ENCODE measurements around the gene BAZ1B. TPM values are rescaled to one million over a fixed set of nuclear protein-coding genes. Genes with fewer than 3 reads are reported as not detected.
"Not testable (repeated sequence)": the region's sequence is repeated elsewhere in the genome, so short reads cannot be mapped to it uniquely, and the experiment has no call there.

Gene BAZ1B
- total RNA-seq, 2 experiments from 2014 or later = 90.5 to 93.0 TPM

DNA sequence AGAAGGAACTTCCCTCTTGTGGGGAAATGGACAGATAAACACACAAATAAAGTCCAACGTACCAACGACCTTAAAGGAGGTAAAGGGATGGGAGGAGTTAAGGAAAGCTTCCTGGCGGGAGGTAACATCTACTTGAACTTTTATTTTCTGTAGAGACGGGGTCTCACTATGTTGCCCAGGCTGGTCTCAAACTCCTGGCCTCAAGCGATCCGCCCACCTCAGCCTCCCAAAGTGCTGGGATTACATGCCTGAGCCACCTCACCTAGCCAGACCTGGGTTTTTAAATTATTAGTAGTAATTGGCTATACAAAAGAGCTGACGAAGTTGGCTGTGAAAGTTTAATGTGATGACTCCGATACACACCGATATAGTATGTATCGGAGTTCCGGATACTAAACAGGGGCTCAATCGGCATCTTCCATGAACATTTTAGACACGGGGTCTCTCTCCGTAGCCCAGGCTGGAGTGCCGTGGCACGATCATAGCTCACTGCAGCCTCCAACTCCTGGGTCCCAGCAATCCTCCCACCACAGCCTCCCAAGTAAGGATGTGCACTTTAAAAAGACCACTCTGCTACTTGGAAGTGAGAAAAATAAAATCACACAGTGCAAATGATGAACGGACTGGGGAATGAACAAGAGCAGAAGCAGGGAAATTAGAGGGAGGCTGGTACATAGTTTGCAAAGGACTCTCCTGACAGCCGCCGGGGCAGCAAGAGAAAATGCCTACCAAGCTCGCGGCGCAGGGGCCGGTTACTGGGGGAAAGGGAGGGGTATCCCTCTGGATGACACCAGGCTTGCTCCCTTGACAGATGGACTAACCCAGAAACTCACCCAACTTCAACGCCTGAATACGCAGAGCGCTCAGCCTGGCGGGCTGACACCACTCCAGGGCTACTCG, 34.4 kb upstream of the BAZ1B start:
- ATAC-seq (ENCODE audit: low read depth) (no peak), DNase-seq (no peak)
- Mint-ChIP-seq H3K27ac (peak overlapping the region; percentile 86), H3K9me3 (no peaks in the 10 kb centered on the region), H3K27me3 (no peaks in the 10 kb centered on the region), H3K4me3 (peak overlapping the region; percentile 89), H3K36me3 (peaks cover 13% of the 10 kb centered on the region), H3K4me1 (peaks cover 31% of the 10 kb centered on the region)
- POLR2A ChIA-PET = interaction anchor here (0.5 to 4.8 kb wide), 10 partner anchors 9 to 449 kb away, joined by 3 to 30 read pairs (median 7); partner anchors contain the start of genes ABHD11, BAZ1B and TBL2

DNA sequence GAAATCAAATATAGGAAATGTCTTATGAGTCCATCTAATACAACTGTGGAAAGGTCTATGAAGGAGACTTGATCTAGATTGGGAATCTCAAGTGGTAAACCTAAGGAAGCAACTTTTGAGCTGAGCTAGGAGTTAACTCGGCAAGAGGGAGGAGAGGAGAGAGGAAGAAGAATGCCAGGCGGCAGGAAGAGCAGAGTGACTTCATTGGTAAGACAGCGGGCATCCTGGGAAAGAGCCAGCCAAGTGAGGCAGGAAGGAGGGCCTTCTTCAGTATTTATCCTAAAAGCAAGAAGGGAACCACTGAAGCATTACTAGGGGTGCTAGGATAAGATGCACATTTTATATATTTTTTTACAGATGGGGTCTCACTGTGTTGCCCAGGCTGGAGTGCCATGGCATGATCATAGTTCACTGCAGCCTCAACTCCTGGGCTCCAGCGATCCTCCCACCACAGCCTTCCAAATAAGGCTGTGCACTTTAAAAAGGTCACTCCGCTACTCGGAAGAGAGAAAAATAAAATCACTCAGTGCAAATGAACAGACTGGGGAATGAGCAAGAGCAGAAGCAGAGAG, 33.4 kb upstream of the BAZ1B start:
- H3K4me3 Mint-ChIP-seq = peak overlapping the region; percentile 89
- H3K4me1 Mint-ChIP-seq = peaks cover 34% of the 10 kb centered on the region

GRCh38 chr7:73550093-73550492, 28.0 kb upstream of the BAZ1B start:
- H3K9me3 Mint-ChIP-seq; DNase-seq; POLR2A ChIA-PET; H3K4me3 Mint-ChIP-seq; H3K27me3 Mint-ChIP-seq; H3K27ac Mint-ChIP-seq; ATAC-seq (ENCODE audit: low read depth): not testable (repeated sequence)
- Mint-ChIP-seq H3K36me3 (peaks cover 31% of the 10 kb centered on the region), H3K4me1 (peaks cover 22% of the 10 kb centered on the region)

More for the DNA sequence above, 33.4 kb upstream of the BAZ1B start:
- H3K27ac Mint-ChIP-seq = peak overlapping the region; percentile 86
- POLR2A ChIA-PET = interaction anchor here (0.5 to 4.7 kb wide), 5 partner anchors 12 to 33 kb away, joined by 3 to 30 read pairs (median 16); partner anchors contain the start of gene BAZ1B
- peaks cover 20% of the 10 kb centered on the region for H3K36me3 Mint-ChIP-seq
- no peaks in the 10 kb centered on the region for H3K27me3 Mint-ChIP-seq
- H3K9me3 Mint-ChIP-seq = no peaks in the 10 kb centered on the region
- no peak for ATAC-seq (ENCODE audit: low read depth)
- DNase-seq = no peak

GRCh38 chr7:73549176-73549575, 27.1 kb upstream of the BAZ1B start:
- Mint-ChIP-seq H3K27me3 (no peaks in the 10 kb centered on the region), H3K36me3 (peaks cover 31% of the 10 kb centered on the region), H3K27ac (peak overlapping the region; percentile 36), H3K9me3 (no peaks in the 10 kb centered on the region), H3K4me1 (peaks cover 15% of the 10 kb centered on the region), H3K4me3 (no peak overlapping the region)
- DNase-seq (no peak), ATAC-seq (ENCODE audit: low read depth) (no peak)
- POLR2A ChIA-PET = interaction anchor here (1.0 kb wide), 1 partner anchor 30 kb away, joined by 3 read pairs; no protein-coding TSS in a partner anchor

GRCh38 chr7:73547841-73548240, 25.7 kb upstream of the BAZ1B start:
- ATAC-seq (ENCODE audit: low read depth) (no peak), DNase-seq (no peak)
- no peaks in the 10 kb centered on the region for H3K9me3 Mint-ChIP-seq
- H3K4me1 Mint-ChIP-seq = peaks cover 13% of the 10 kb centered on the region
- POLR2A ChIA-PET = interaction anchor here (1.0 to 1.8 kb wide), 3 partner anchors 9 to 25 kb away, joined by 4 to 7 read pairs (median 4); partner anchors contain the start of genes BAZ1B and BCL7B
- H3K36me3 Mint-ChIP-seq = peaks cover 29% of the 10 kb centered on the region
- H3K27ac Mint-ChIP-seq = no peak overlapping the region
- H3K27me3 Mint-ChIP-seq = no peaks in the 10 kb centered on the region
- no peak overlapping the region for H3K4me3 Mint-ChIP-seq

DNA sequence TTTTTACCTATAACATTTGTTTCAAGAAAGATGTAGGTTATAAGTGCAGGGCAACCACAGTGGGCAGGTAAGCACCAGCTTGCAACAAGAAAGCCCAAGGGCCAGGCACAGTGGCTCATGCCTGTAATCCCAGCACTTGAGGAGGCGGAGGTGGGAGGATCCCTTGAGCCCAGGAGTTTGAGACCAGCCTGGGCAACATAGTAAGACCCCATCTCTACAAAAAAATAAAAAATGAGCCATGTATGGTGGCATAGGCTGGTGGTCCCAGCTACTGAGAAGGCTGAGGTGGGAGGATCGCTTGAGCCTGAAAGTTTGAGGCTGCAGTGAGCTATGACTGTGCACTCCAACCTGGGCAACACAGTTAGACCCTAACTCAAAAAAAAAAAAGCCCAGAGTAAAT, 22.6 kb upstream of the BAZ1B start:
- Mint-ChIP-seq H3K36me3 (peaks cover 26% of the 10 kb centered on the region), H3K27me3 (no peaks in the 10 kb centered on the region), H3K9me3 (no peaks in the 10 kb centered on the region), H3K27ac (no peak overlapping the region), H3K4me3 (no peak overlapping the region), H3K4me1 (peaks cover 13% of the 10 kb centered on the region)
- POLR2A ChIA-PET = no interaction called here
- ATAC-seq (ENCODE audit: low read depth) (no peak), DNase-seq (no peak)

GRCh38 chr7:73541722-73542121, 19.6 kb upstream of the BAZ1B start:
- no peaks in the 10 kb centered on the region for H3K27me3 Mint-ChIP-seq
- peaks cover 7% of the 10 kb centered on the region for H3K4me1 Mint-ChIP-seq
- no peaks in the 10 kb centered on the region for H3K9me3 Mint-ChIP-seq
- H3K4me3 Mint-ChIP-seq = no peak overlapping the region
- no peak overlapping the region for H3K27ac Mint-ChIP-seq
- H3K36me3 Mint-ChIP-seq = peaks cover 27% of the 10 kb centered on the region
- POLR2A ChIA-PET = no interaction called here
- ATAC-seq (ENCODE audit: low read depth) = no peak
- no peak for DNase-seq

DNA sequence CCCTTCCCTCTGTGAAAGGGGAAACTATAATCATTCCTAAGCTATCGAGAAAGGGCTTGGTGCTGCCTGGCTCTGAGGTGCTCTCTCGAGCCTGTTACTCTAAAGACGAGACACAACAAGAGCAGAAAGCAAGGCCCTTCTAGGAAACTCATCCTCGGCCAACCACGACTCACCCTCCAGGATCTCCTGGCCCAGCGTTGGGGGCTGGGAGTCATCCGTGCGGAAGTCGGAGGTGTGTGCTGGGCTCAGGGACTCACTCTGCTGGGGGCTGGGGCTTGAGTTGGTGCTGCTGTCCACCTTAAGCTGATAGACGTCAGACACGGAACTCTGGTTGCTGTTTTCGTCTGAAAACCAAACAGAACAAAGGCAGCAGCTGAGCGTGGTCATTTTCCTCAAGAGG, 17.6 kb upstream of the BAZ1B start:
- Mint-ChIP-seq H3K36me3 (peaks cover 30% of the 10 kb centered on the region), H3K27me3 (no peaks in the 10 kb centered on the region), H3K4me3 (no peak overlapping the region), H3K4me1 (peaks cover 5% of the 10 kb centered on the region), H3K27ac (no peak overlapping the region), H3K9me3 (no peaks in the 10 kb centered on the region)
- POLR2A ChIA-PET = interaction anchor here (1.5 kb wide), 1 partner anchor 17 kb away, joined by 5 read pairs; the partner anchor contains the start of gene BAZ1B
- ATAC-seq (ENCODE audit: low read depth) = no peak
- DNase-seq = no peak

GRCh38 chr7:73538510-73538909, 16.4 kb upstream of the BAZ1B start:
- H3K27ac Mint-ChIP-seq; H3K4me3 Mint-ChIP-seq; POLR2A ChIA-PET; H3K4me1 Mint-ChIP-seq; H3K9me3 Mint-ChIP-seq; DNase-seq; H3K27me3 Mint-ChIP-seq; ATAC-seq (ENCODE audit: low read depth): not testable (repeated sequence)
- H3K36me3 Mint-ChIP-seq = peaks cover 30% of the 10 kb centered on the region

DNA sequence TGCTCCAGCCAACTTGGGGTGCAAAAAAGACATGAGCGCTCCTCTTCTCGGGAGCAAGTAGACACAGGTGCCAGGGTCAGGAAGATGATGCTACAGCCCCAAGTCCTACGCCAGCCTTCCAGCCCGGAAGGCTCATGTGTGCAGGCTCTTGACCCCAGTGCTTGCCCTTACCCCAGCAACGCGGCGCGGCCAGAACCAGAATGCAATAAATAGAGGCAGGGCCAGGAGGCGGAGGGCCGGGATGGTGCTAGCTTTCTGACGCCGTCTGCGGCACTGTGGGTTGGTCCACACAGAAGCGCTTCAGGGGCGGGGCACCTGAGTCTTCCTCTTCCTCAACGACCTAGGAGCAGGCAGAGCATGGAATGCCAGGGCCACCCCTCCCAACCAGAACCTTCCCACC, 15.0 kb upstream of the BAZ1B start:
- H3K36me3 Mint-ChIP-seq = peaks cover 29% of the 10 kb centered on the region
- no peaks in the 10 kb centered on the region for H3K9me3 Mint-ChIP-seq
- no peak for DNase-seq
- ATAC-seq (ENCODE audit: low read depth) = no peak
- POLR2A ChIA-PET = no interaction called here
- no peak overlapping the region for H3K27ac Mint-ChIP-seq
- H3K27me3 Mint-ChIP-seq = no peaks in the 10 kb centered on the region
- H3K4me3 Mint-ChIP-seq = no peak overlapping the region
- H3K4me1 Mint-ChIP-seq = peaks cover 2% of the 10 kb centered on the region

- no peaks in the 10 kb centered on the region for H3K27me3 Mint-ChIP-seq
- H3K4me3 Mint-ChIP-seq = no peak overlapping the region
- H3K36me3 Mint-ChIP-seq = peaks cover 25% of the 10 kb centered on the region
- H3K27ac Mint-ChIP-seq = no peak overlapping the region
- no peak for DNase-seq
- H3K4me1 Mint-ChIP-seq = peaks cover 2% of the 10 kb centered on the region
- no peak for ATAC-seq (ENCODE audit: low read depth)
- POLR2A ChIA-PET = interaction anchor here (1.7 kb wide), 1 partner anchor 11 kb away, joined by 4 read pairs; no protein-coding TSS in a partner anchor
- H3K9me3 Mint-ChIP-seq = no peaks in the 10 kb centered on the region
Measured at GRCh38 chr7:73536479-73536878, 14.4 kb upstream of the BAZ1B start.

DNA sequence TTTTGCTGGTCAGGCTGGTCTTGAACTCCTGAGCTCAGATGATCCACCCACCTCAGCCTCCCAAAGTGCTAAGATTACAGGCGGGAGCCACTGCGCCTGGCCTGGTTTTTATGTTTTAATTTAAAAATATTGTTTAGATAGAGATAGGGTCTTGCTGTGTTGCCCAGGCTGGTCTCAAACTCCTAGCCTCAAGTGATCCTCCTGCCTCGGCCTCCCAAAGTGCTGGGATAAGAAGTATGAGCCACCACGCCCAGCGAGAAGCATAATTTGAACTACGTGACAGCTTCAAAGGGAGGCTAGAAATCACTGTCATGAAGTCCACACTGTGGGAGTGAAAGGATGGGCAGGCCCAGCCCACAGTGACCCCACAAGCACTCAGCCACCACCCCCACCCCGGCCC, 13.8 kb upstream of the BAZ1B start:
- POLR2A ChIA-PET = interaction anchor here (1.7 kb wide), 1 partner anchor 10 kb away, joined by 4 read pairs; no protein-coding TSS in a partner anchor
- H3K4me3 Mint-ChIP-seq = not testable (repeated sequence)

DNA sequence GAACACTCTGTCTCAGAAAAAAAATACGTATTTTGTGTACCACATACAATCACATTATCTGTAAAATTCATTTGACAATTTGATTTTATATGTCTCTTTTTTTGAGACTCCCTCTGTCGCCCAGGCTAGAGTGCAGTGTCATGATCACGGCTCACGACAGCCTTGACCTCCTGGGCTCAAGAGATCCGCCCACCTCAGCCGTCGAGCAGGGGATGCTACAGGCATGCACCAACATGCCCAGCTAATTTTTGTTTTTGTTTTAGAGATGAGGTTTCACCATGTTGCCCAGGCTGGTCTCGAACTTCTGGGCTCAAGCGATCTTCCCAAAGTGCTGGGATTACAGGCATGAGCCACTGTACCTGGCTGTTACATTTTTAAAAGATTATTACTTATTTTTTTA, 11.6 kb upstream of the BAZ1B start:
- Mint-ChIP-seq H3K27ac (no peak overlapping the region), H3K9me3 (no peaks in the 10 kb centered on the region), H3K4me1 (no peaks in the 10 kb centered on the region), H3K27me3 (no peaks in the 10 kb centered on the region), H3K4me3 (no peak overlapping the region), H3K36me3 (peaks cover 23% of the 10 kb centered on the region)
- DNase-seq = no peak
- POLR2A ChIA-PET = interaction anchor here (2.6 kb wide), 1 partner anchor 12 kb away, joined by 12 read pairs; the partner anchor contains the start of gene BAZ1B
- no peak for ATAC-seq (ENCODE audit: low read depth)

More for the DNA sequence above, 13.8 kb upstream of the BAZ1B start:
- H3K27me3 Mint-ChIP-seq; H3K4me1 Mint-ChIP-seq; H3K9me3 Mint-ChIP-seq; DNase-seq; H3K27ac Mint-ChIP-seq; ATAC-seq (ENCODE audit: low read depth): not testable (repeated sequence)
- H3K36me3 Mint-ChIP-seq = peaks cover 23% of the 10 kb centered on the region
